SU-DHL-6 (cell line): ENCODE measurements around the gene CEACAM18.

Experiments used
- H2AFZ ChIP-seq: fragments of 200-600 bp; sonication (generic); 2 replicates; pipeline ENCODE4 v1.6.1; 2014; ENCODE audit warnings: low read depth, mild to moderate bottlenecking, moderate library complexity, mixed read lengths, antibody characterized with exemption, low read length; ENCODE audit not compliant: severe bottlenecking
- H3F3A ChIP-seq: fragments of 200-600 bp; shearing (Covaris generic); 2 replicates; pipeline ENCODE4 v1.6.0; 2016; ENCODE audit warnings: antibody characterized with exemption, mild to moderate bottlenecking; ENCODE audit not compliant: insufficient read depth
- H3K27ac ChIP-seq: fragments of 200-600 bp; sonication (generic); 2 replicates; pipeline ENCODE4 v1.5.1; 2016; ENCODE audit warnings: low read depth, mild to moderate bottlenecking, low read length, moderate library complexity, mixed read lengths
- H3K27me3 ChIP-seq: fragments of 200-600 bp; sonication (generic), shearing (Covaris generic); 2 replicates; pipeline ENCODE4 v1.6.0; 2014; ENCODE audit warnings: mild to moderate bottlenecking, low read length
- H3K36me3 ChIP-seq: fragments of 200-600 bp; sonication (generic); 2 replicates; pipeline ENCODE4 v1.6.1; 2014; ENCODE audit warnings: mild to moderate bottlenecking, low read length, mixed read lengths
- H3K4me2 ChIP-seq: fragments of 300-600, 200-600 bp; shearing (Covaris generic), sonication (generic); 2 replicates; pipeline ENCODE4 v1.6.0; 2014; ENCODE audit warnings: low read length, low read depth, mild to moderate bottlenecking; ENCODE audit not compliant: poor library complexity, severe bottlenecking
- H3K4me3 ChIP-seq: fragments of 200-600 bp; sonication (generic); 2 replicates; pipeline ENCODE4 v1.5.1; 2014; ENCODE audit warnings: antibody characterized with exemption, low read length, mild to moderate bottlenecking, mixed read lengths; ENCODE audit not compliant: insufficient read depth, poor library complexity, severe bottlenecking
- H3K79me2 ChIP-seq: fragments of 200-600 bp; sonication (generic); 2 replicates; pipeline ENCODE4 v1.6.1; 2014; ENCODE audit warnings: mild to moderate bottlenecking, low read length, moderate library complexity; ENCODE audit not compliant: insufficient read depth
- H3K9ac ChIP-seq: fragments of 200-600 bp; sonication (generic); 2 replicates; pipeline ENCODE4 v1.7.0; 2014; ENCODE audit warnings: mild to moderate bottlenecking, low read length
- H3K9me2 ChIP-seq: fragments of 200-600 bp; sonication (generic); replicated peaks from 2 replicates; pipeline ENCODE4 v1.6.1; 2014; ENCODE audit warnings: low read length; ENCODE audit not compliant: insufficient read depth
- H3K9me3 ChIP-seq: fragments of 200-600 bp; sonication (generic); 2 replicates; pipeline ENCODE4 v1.6.1; 2014; ENCODE audit warnings: low read length, mixed read lengths; ENCODE audit not compliant: insufficient read depth
- H4K20me1 ChIP-seq: fragments of 200-600 bp; sonication (generic); 2 replicates; pipeline ENCODE4 v1.6.1; 2014; ENCODE audit warnings: low read depth, mild to moderate bottlenecking, antibody characterized with exemption, low read length, moderate library complexity, mixed read lengths
- EZH2phosphoT487 ChIP-seq: fragments of 200-600 bp; sonication (generic), shearing (Covaris generic); conservative IDR thresholded peaks from 2 replicates; pipeline ENCODE4 v1.6.1; 2018; ENCODE audit warnings: mild to moderate bottlenecking, antibody characterized with exemption, low read length, moderate library complexity, mixed read lengths
- TF ChIP-seq, protein P1 (sequence below): fragments of 200-600 bp; sonication (generic); IDR thresholded peaks from one replicate; pipeline ENCODE4 v1.5.1; 2017; ENCODE audit warnings: antibody characterized with exemption, mild to moderate bottlenecking, low read length, moderate library complexity; ENCODE audit not compliant: insufficient read depth, poor library complexity, severe bottlenecking

Gene CEACAM18

DNA sequence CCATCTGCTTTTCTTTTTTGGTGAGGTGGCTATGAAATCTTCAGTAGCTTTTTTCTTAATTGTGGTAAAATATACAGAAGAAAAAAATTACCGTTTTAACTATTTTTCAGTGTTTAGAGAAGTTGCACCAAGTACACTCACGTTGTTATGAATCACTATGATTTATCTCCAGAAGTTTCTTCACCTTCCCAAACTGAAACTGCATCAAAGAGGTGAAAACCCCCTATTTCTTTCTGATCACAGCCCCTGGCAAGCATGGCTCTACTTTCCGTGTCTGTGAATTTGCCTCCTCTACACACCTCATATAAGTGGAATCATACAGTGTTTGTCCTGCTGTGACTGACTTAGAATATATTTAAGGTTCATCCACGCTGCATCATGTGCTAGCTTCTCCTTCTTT lies 45.3 kb upstream of the CEACAM18 start:
- no peak overlapping the region for H3K27ac ChIP-seq
- H3K36me3 ChIP-seq, result no peaks in the 10 kb centered on the region
- H3K27me3 ChIP-seq, result no peaks in the 10 kb centered on the region
- no peak overlapping the region for H3K4me3 ChIP-seq
- H3K9me2 ChIP-seq, result no peaks in the 10 kb centered on the region
- H2AFZ ChIP-seq, result no peak overlapping the region
- no peaks in the 10 kb centered on the region for H3K79me2 ChIP-seq
- H3F3A ChIP-seq, result no peaks in the 10 kb centered on the region
- no peak overlapping the region for H3K4me2 ChIP-seq
- TF ChIP-seq EZH2phosphoT487, result no peak
- TF ChIP-seq, protein P1, sequence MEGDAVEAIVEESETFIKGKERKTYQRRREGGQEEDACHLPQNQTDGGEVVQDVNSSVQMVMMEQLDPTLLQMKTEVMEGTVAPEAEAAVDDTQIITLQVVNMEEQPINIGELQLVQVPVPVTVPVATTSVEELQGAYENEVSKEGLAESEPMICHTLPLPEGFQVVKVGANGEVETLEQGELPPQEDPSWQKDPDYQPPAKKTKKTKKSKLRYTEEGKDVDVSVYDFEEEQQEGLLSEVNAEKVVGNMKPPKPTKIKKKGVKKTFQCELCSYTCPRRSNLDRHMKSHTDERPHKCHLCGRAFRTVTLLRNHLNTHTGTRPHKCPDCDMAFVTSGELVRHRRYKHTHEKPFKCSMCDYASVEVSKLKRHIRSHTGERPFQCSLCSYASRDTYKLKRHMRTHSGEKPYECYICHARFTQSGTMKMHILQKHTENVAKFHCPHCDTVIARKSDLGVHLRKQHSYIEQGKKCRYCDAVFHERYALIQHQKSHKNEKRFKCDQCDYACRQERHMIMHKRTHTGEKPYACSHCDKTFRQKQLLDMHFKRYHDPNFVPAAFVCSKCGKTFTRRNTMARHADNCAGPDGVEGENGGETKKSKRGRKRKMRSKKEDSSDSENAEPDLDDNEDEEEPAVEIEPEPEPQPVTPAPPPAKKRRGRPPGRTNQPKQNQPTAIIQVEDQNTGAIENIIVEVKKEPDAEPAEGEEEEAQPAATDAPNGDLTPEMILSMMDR, result no peak
- no peaks in the 10 kb centered on the region for H3K9me3 ChIP-seq
- no peak overlapping the region for H3K9ac ChIP-seq
- no peaks in the 10 kb centered on the region for H4K20me1 ChIP-seq

DNA sequence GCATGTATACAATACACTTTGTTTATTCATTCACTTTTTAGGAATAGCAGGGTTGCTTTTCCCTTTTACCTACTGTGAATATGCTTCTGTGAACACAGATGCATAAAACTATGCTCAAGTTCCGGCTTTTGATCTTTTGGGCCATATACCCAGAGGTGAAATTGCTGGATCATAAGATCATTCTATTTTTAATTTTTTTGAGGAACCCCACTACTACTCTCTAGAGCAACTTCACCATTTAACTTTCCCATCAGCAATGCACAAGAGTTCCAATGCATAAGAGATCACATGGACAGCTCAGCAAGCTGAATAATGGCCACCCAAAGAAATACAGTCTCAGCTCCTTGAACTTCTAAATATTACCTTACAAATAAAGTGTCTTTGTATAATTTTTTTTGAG lies 43.9 kb upstream of the CEACAM18 start:
- Histone ChIP-seq H3K4me2 (no peak overlapping the region), H2AFZ (no peak overlapping the region), H4K20me1 (no peaks in the 10 kb centered on the region), H3K36me3 (no peaks in the 10 kb centered on the region), H3K9me2 (no peaks in the 10 kb centered on the region), H3K4me3 (no peak overlapping the region), H3F3A (no peaks in the 10 kb centered on the region), H3K9me3 (no peaks in the 10 kb centered on the region), H3K9ac (no peak overlapping the region), H3K27ac (no peak overlapping the region), H3K79me2 (no peaks in the 10 kb centered on the region), H3K27me3 (no peaks in the 10 kb centered on the region)
- TF ChIP-seq EZH2phosphoT487, result no peak
- TF ChIP-seq, protein P1, result no peak

DNA sequence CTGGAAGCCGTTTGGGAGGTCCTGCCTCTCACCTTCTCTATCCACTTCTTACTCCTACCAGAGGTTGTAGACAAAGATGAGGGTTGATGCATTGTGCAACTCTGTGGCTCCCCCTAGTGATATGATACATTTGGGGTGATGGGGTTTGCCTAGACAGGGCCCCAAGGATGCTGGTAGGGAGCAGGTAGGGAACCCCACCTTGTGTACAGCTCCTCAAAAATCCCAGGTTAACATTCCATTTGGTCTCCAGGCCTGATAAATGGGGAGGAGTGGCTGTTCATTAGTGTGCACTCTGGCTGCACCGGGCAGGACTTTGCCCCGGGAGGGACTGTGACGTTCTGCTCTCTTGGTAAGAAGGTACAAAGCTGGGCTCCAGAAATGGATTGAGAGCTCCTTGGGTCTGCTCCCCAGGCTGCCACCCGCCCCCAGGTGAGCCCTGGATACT lies 39.3 kb upstream of the CEACAM18 start:
- Histone ChIP-seq H3K27me3 (no peaks in the 10 kb centered on the region), H3K9me2 (no peaks in the 10 kb centered on the region), H3K4me2 (no peak overlapping the region), H3K27ac (no peak overlapping the region), H3K36me3 (no peaks in the 10 kb centered on the region), H3K9ac (no peak overlapping the region), H3K4me3 (no peak overlapping the region), H4K20me1 (no peaks in the 10 kb centered on the region), H3K79me2 (no peaks in the 10 kb centered on the region), H2AFZ (no peak overlapping the region), H3F3A (peaks cover 4% of the 10 kb centered on the region; the same call in 1 of the 2 replicates), H3K9me3 (no peaks in the 10 kb centered on the region)
- TF ChIP-seq, protein P1, result peak; percentile 50
- TF ChIP-seq EZH2phosphoT487, result no peak

DNA sequence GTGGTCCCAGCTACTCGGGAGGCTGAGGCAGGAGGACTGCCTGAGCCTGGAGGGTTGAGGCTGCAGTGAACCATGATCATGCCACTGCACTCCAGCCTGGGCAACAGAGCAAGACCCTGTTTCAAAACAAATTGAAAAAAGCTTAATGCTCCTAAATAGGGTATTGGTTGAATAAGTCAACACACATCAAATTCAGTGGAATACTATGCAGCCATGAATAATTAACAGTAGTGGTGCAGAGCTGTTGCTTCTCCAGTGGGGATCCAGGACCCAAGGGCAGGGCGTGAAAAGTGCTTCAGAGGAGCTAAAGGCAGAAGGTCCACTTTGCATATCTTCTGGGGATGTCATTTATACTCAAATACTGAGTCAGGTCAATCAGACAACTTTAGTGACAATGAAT lies 38.3 kb upstream of the CEACAM18 start:
- H3F3A ChIP-seq, result peaks cover 4% of the 10 kb centered on the region; the same call in 1 of the 2 replicates
- H3K9me3 ChIP-seq, result no peaks in the 10 kb centered on the region
- no peaks in the 10 kb centered on the region for H4K20me1 ChIP-seq
- H3K27ac ChIP-seq, result no peak overlapping the region
- H2AFZ ChIP-seq, result no peak overlapping the region
- no peaks in the 10 kb centered on the region for H3K9me2 ChIP-seq
- H3K79me2 ChIP-seq, result no peaks in the 10 kb centered on the region
- H3K36me3 ChIP-seq, result no peaks in the 10 kb centered on the region
- no peaks in the 10 kb centered on the region for H3K27me3 ChIP-seq
- no peak overlapping the region for H3K4me3 ChIP-seq
- H3K4me2 ChIP-seq, result no peak overlapping the region
- H3K9ac ChIP-seq, result no peak overlapping the region
- no peak for TF ChIP-seq EZH2phosphoT487
